SKM-1 treated with dmso at 0.1 percent for 144 hours (cell line): ENCODE measurements around the gene SLC9A8.
"Not testable (repeated sequence)": the region's sequence is repeated elsewhere in the genome, so short reads cannot be mapped to it uniquely, and the experiment has no call there.

Experiments used
- DNase-seq: peaks from one replicate; lab custom pipeline; 2025; ENCODE audit not compliant: unreplicated experiment; lab: John Stamatoyannopoulos, UW

SLC9A8 gene

DNA sequence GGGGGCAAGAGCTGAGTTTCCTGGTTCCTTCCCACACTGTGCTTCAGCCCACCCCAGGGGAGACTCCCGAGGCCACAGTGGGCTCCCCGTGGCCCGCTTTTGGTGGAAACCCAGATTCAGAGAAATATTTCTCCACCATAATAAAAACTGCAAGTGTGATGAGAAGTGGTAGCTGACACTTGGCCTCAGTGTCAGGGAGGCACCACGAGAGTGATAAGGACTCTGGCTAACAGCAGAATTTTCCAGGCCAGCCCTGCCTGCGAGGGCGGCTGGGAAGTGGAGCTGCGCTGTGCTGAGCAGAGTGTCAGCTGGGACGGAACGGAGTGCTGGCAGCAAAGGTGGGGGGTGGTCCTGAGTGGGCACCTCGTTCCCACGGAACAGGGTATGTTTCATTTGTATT, 80.2 kb downstream of the SLC9A8 start:
- no peak for DNase-seq

DNA sequence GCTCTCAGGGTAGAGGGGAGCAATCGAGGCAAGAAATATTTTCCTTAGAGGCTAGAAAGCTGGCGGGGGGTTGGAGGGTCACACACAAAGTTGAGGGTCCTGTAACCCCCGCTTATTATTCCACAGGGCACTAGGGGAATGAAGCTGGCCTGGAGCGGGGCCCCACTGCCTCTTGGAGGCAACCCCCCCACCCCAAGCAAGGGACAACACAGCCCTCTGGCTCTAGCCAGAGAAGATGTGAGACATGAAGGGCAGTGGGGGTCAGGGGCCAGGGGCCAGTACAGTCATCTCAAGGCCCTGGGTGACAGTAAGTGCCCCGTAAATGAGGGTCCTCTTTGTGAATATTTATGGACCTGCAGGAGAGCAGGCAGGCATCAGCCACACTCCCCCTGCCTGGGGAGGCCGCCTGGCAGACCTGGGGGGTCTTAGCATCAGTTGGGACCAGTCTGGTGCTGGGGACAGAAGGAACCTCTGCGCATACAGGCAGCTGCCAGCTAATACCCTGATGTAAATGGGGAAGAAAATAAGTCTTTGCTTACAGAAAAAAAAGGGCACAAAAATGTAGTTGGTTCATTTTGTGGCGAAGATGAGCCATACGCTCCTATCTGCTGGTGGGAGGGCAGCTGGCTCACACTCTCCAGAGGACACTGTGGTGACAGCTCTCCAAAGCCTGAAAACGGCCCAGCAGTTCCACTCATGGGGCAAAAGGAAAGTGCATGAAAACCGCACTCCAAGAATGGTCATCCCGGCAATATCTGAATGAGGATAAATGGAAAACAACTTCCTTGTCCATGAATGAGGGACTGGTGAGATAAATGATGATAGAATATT, 80.8 kb downstream of the SLC9A8 start:
- DNase-seq = no peak

- no peak for DNase-seq
Measured at GRCh38 chr20:49894073-49894470, 81.4 kb downstream of the SLC9A8 start.

DNA sequence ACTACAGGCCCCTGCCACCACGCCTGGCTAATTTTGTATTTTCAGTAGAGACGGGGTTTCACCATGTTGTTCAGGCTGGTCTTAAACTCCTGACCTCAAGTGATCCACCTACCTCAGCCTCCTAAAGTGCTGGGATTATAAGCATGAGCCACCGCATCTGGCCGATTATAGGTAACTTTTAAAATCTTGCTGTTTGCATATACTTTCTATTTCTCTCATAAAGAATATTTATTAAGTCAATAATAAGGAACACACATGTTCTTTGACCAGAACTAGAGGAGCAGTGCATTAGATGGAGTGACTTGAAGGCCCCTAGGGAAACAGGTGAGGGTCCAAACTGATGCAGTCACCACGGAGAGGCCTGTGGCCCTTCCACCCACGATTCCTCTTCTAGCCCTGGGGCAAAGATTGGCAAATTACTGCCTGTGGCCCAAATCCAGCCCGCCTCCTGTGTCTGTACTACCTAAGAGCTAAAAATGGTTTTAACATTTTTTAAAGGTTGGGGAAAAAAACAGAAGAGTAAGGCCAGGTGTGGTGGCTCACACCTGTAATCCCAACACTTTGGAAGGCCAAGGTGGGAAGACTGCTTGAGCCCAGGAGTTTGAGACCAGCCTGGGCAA, 83.0 kb downstream of the SLC9A8 start:
- DNase-seq = not testable (repeated sequence)

GRCh38 chr20:49896204-49896603, 83.6 kb downstream of the SLC9A8 start:
- peak; percentile 65 for DNase-seq

GRCh38 chr20:49899541-49900383, 87.1 kb downstream of the SLC9A8 start:
- no peak for DNase-seq

DNA sequence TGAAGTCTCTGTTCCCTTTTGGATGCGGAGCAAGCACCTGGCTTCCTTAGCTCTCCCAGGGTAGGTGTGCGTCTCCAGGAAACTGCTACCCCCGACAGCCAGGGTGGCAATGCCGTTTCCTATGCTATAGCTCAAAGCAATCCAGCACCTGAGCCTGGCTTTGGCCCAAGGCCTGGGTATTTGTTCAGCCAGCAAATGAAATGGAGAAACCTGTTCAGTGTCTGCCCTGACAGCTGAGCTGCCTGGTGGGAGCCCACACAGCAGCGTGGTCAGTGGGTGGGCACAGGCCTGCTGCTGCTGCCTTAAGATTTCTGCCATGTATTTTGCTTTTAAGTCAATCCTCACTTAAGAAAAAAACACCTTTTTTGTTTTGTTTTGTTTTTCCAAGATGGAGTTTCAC, 89.0 kb downstream of the SLC9A8 start:
- no peak for DNase-seq

- no peak for DNase-seq
Measured at GRCh38 chr20:49904440-49905214, 92.0 kb downstream of the SLC9A8 start.

DNA sequence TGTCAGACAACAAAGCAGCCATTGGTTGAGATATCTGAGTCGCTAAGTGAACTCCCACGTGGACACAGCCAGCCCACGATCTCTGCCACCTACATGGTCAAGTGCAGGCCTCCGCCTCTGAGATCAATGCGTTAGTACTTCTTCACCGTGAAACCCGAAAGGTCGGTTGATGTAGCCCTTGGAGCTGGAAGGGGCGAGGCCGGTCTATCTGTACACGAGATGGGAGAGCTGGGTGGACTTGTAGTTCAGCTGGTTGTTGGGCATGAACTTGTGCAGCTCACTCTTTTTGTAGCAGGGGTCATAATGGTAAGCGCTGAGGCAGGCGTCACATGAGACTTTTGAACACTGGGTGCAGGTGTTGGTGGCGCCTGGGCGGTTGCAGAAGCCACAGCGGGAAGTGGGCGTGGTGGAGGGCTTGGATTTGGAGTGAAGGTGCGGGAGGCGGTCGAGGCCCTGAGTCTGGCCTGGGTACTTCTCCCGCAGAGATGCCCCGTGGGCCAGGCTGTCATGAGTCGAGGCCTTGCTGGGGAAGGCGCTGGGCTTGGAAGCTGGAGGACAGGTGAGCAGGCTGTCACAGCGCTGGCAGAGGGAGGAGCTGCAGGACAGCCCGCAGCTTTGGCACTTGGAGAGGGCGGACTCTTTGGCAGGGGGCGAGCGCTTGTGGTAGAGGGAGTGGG, 92.9 kb downstream of the SLC9A8 start:
- DNase-seq = no peak

- DNase-seq = no peak
Measured at GRCh38 chr20:49906101-49906604, 93.5 kb downstream of the SLC9A8 start.

DNA sequence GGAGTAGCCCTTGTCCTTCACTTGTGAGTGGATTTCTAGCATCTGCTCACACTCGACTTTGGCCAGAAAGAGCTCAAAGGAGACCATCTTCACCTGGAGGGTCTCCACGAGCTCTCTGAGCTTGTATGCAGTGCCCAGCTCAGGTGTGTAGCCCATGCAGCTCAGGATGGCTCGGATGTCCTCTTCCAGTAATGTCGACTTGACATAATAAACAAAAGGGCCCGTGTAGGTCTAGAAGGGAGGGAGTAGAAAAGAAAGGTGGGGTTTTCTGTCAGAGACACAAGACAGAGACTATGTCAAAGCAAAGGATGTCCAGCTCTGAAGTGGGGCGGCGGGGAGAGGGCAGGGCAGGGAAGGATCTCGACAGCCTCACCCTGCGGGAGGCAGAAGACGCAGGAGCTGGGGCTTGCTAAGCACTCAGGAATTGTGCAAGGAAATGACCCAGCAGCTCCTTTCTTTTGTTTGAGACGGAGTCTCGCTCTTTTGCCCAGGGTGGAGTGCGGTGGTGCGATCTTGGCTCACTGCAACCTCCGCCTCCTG, 94.1 kb downstream of the SLC9A8 start:
- DNase-seq = no peak

- DNase-seq = no peak
Measured at GRCh38 chr20:49907405-49908257, 95.0 kb downstream of the SLC9A8 start.

- DNase-seq = no peak
Measured at GRCh38 chr20:49908258-49908565, 95.6 kb downstream of the SLC9A8 start.

DNA sequence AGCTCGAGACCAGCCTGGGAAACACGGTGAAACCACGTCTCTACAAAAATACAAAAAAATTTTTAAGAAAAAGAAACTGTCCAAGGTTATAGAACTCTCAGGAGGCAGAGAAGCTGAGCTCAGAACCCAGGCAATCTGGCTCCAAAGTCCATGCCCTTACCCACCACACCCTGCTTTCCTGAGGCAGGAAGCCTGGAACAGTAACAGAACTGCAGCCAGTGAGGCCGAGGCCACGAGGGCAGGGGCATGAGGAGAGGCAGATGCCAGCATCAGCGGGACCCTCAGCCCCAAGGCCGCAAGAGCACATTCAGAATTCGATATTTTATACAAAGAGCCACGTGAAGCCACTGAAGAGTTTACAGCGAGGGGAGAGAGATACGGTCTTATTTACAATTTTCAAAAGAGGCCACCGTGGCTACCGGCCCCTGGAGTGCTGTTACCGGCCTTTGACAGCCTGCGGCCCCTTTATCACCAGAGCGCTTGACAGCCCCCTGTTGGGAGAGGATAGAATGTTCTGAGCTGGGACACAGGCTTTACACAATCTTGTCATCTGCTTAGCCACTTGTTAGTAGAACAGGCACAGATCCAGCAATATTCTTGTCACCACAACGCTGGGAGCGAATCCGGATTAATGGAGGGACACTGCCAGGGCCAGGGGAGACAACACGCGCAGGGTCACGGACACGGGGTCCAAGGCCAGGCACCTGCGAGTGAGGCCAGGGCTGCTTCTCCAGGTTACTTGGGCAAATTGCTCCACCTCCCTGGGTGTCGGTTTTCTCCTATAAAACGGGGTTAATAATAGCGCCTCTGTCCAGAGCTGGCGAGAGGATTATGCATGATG, 97.1 kb downstream of the SLC9A8 start:
- no peak for DNase-seq

GRCh38 chr20:49910340-49910706, 97.7 kb downstream of the SLC9A8 start:
- no peak for DNase-seq

GRCh38 chr20:49913399-49914047, 100.9 kb downstream of the SLC9A8 start:
- DNase-seq = no peak

GRCh38 chr20:49914310-49915117, 101.9 kb downstream of the SLC9A8 start:
- no peak for DNase-seq
